Erythroblast (primary cell): Measurements from ENCODE around the gene PDE7B.

Experiments
- GATA1 ChIP-seq: IDR thresholded peaks from 2 replicates; pipeline ENCODE4 v1.6.1; 2011; ENCODE audit warnings: low read depth, mild to moderate bottlenecking, control low read depth, low read length, moderate library complexity
- POLR2A ChIP-seq: IDR thresholded peaks from 2 replicates; pipeline ENCODE4 v1.6.1; 2011; ENCODE audit warnings: mild to moderate bottlenecking, low read length

GRCh38 chr6:136212608-136213007 is 361.1 kb downstream of the PDE7B start:
- no peak for TF ChIP-seq POLR2A
- TF ChIP-seq GATA1 = no peak
